ENCODE data around the gene IL23A. TPM values are rescaled to one million over a fixed set of nuclear protein-coding genes. Genes with fewer than 3 reads are reported as not detected.

The IL23A gene
- total and polyA plus RNA-seq, 2 experiments from 2014 or later = 2.5 to 8.0 TPM

DNA sequence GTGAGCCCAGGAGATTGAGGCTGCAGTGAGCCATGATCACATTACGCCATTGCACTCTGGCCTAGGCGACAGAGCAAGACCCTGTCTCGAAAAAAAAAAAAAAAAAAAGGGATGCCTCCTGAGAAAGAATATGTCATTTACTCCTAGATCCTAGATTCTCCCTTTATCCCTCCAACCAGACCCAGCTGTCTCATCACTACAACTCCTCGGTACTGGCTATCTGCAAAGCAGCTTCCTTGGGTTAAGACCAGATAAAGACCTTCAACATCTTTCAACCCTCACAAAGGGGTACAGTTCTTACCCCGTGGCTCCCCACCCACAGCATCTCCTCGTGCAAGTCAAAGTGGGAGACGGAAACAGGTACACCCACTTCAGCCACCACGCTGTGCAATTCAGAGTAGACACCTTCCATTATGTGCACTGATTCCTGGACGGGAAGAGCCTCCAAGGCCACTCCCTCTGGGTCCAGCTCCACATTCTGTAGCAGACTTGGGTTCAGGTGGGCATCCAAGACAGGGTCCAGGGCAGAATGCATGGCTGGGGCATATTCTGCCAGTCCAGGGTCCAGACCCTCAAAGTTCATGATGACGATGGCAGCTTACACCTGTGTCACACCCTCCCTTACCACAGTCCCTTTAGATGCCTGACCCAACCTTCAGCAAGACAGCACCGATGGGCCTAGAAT, 6.0 kb upstream of the IL23A start:
- H3K4me3 Mint-ChIP-seq = peak overlapping the region; percentile 91
- peak overlapping the region; percentile 98 for H3K27ac ChIP-seq (ENCODE audit: low read depth)
- H3K4me2 ChIP-seq = peak overlapping the region; percentile 81
- H3K36me3 ChIP-seq (ENCODE audit: insufficient read depth) = no peaks in the 10 kb centered on the region
- TF ChIP-seq STAT1 (IDR thresholded peaks at IDR 0.05; ENCODE audit: unreplicated experiment) (no peak), EZH2phosphoT487 (IDR thresholded peaks at IDR 0.05; ENCODE audit: unreplicated experiment) (no peak), ZNF114 (CRISPR knock-in tag; IDR thresholded peaks at IDR 0.05) (no peak)
- H3F3A ChIP-seq (replicated peaks; ENCODE audit: low read depth) = 0 out of 2 replicates have a peak, but pooled peaks cover 6% of the 10 kb centered on the region
- peaks cover 4% of the 10 kb centered on the region for H3K9me2 ChIP-seq (ENCODE audit: insufficient read depth)
- H3K9me3 Mint-ChIP-seq = no peaks in the 10 kb centered on the region
- peak overlapping the region; percentile 58 for H3K4me3 ChIP-seq
- peak overlapping the region; percentile 99 for H3K27ac Mint-ChIP-seq
- H3K4me1 Mint-ChIP-seq = peaks cover 24% of the 10 kb centered on the region
- peaks cover 5% of the 10 kb centered on the region; the same call in 1 of the 2 replicates for H3K79me2 ChIP-seq (replicated peaks; ENCODE audit: insufficient read depth)
- no peak overlapping the region for H2AFZ ChIP-seq
- peaks cover 11% of the 10 kb centered on the region for H3K27me3 Mint-ChIP-seq (ENCODE audit: insufficient read depth, low read depth, poor library complexity)
- peaks cover 16% of the 10 kb centered on the region for H3K4me1 ChIP-seq (ENCODE audit: insufficient read depth)
- no peaks in the 10 kb centered on the region for H3K36me3 Mint-ChIP-seq (ENCODE audit: low read depth)
- DNase-seq (ENCODE audit: low spot score) = no peak
- H3K27me3 ChIP-seq (ENCODE audit: insufficient read depth) = no peaks in the 10 kb centered on the region
- ATAC-seq = no peak
- no peaks in the 10 kb centered on the region for H4K20me1 ChIP-seq (replicated peaks; ENCODE audit: insufficient read depth)

DNA sequence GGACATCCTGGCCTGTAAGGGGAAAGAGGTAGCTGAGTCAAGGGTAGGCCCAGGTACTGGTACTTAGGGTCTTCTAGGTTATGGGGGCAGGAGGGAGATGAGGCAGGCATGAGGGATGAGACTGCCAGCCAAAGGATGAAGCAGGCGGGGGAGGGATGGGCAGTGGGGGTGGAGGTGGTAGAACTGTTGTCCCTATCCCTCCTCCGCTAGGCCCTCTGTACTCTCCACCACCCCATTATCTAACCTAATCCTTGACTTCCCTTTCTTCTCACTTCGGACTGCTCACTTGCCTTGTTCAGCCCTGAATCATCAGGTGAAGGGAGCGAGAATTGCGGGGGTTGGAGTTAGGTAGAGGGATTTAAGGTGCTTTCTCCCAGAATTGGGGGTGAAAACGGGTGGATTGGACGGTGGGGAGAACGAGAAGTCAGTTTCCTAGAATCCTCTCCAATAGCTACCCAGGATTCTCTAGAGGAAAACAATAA, 5.4 kb upstream of the IL23A start:
- Mint-ChIP-seq H3K27me3 (ENCODE audit: insufficient read depth, low read depth, poor library complexity) (peaks cover 11% of the 10 kb centered on the region), H3K36me3 (ENCODE audit: low read depth) (no peaks in the 10 kb centered on the region), H3K4me1 (peaks cover 28% of the 10 kb centered on the region), H3K9me3 (no peaks in the 10 kb centered on the region), H3K4me3 (peak overlapping the region; percentile 91), H3K27ac (peak overlapping the region; percentile 99)
- Histone ChIP-seq H3K36me3 (ENCODE audit: insufficient read depth) (no peaks in the 10 kb centered on the region), H3K4me2 (peak overlapping the region; percentile 81), H3F3A (replicated peaks; ENCODE audit: low read depth) (peaks cover 11% of the 10 kb centered on the region; the same call in 1 of the 2 replicates), H2AFZ (no peak overlapping the region), H3K4me3 (peak overlapping the region; percentile 58), H3K9me2 (ENCODE audit: insufficient read depth) (peaks cover 8% of the 10 kb centered on the region), H3K79me2 (replicated peaks; ENCODE audit: insufficient read depth) (peaks cover 5% of the 10 kb centered on the region; the same call in 1 of the 2 replicates), H3K27ac (ENCODE audit: low read depth) (peak overlapping the region; percentile 98), H3K27me3 (ENCODE audit: insufficient read depth) (no peaks in the 10 kb centered on the region), H4K20me1 (replicated peaks; ENCODE audit: insufficient read depth) (no peaks in the 10 kb centered on the region), H3K4me1 (ENCODE audit: insufficient read depth) (peaks cover 22% of the 10 kb centered on the region)
- peak; percentile 29 for ATAC-seq
- no peak for DNase-seq (ENCODE audit: low spot score)
- TF ChIP-seq EZH2 (IDR thresholded peaks at IDR 0.05; ENCODE audit: low read depth, unreplicated experiment) (no peak), JUNB (IDR thresholded peaks at IDR 0.05; ENCODE audit: unreplicated experiment) (no peak), EZH2phosphoT487 (IDR thresholded peaks at IDR 0.05; ENCODE audit: unreplicated experiment) (no peak), CREB1 (CRISPR knock-in tag; IDR thresholded peaks at IDR 0.05; ENCODE audit: low read depth) (no peak), NANOG (IDR thresholded peaks at IDR 0.05; ENCODE audit: borderline replicate concordance) (no peak), STAT1 (IDR thresholded peaks at IDR 0.05; ENCODE audit: unreplicated experiment) (no peak), ZNF114 (CRISPR knock-in tag; IDR thresholded peaks at IDR 0.05) (no peak), POLR2AphosphoS5 (IDR thresholded peaks at IDR 0.05; ENCODE audit: low read depth) (no peak)
- TF ChIP-seq, protein P1, sequence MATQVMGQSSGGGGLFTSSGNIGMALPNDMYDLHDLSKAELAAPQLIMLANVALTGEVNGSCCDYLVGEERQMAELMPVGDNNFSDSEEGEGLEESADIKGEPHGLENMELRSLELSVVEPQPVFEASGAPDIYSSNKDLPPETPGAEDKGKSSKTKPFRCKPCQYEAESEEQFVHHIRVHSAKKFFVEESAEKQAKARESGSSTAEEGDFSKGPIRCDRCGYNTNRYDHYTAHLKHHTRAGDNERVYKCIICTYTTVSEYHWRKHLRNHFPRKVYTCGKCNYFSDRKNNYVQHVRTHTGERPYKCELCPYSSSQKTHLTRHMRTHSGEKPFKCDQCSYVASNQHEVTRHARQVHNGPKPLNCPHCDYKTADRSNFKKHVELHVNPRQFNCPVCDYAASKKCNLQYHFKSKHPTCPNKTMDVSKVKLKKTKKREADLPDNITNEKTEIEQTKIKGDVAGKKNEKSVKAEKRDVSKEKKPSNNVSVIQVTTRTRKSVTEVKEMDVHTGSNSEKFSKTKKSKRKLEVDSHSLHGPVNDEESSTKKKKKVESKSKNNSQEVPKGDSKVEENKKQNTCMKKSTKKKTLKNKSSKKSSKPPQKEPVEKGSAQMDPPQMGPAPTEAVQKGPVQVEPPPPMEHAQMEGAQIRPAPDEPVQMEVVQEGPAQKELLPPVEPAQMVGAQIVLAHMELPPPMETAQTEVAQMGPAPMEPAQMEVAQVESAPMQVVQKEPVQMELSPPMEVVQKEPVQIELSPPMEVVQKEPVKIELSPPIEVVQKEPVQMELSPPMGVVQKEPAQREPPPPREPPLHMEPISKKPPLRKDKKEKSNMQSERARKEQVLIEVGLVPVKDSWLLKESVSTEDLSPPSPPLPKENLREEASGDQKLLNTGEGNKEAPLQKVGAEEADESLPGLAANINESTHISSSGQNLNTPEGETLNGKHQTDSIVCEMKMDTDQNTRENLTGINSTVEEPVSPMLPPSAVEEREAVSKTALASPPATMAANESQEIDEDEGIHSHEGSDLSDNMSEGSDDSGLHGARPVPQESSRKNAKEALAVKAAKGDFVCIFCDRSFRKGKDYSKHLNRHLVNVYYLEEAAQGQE (IDR thresholded peaks at IDR 0.05; ENCODE audit: unreplicated experiment) = no peak
- TF ChIP-seq, protein P2, sequence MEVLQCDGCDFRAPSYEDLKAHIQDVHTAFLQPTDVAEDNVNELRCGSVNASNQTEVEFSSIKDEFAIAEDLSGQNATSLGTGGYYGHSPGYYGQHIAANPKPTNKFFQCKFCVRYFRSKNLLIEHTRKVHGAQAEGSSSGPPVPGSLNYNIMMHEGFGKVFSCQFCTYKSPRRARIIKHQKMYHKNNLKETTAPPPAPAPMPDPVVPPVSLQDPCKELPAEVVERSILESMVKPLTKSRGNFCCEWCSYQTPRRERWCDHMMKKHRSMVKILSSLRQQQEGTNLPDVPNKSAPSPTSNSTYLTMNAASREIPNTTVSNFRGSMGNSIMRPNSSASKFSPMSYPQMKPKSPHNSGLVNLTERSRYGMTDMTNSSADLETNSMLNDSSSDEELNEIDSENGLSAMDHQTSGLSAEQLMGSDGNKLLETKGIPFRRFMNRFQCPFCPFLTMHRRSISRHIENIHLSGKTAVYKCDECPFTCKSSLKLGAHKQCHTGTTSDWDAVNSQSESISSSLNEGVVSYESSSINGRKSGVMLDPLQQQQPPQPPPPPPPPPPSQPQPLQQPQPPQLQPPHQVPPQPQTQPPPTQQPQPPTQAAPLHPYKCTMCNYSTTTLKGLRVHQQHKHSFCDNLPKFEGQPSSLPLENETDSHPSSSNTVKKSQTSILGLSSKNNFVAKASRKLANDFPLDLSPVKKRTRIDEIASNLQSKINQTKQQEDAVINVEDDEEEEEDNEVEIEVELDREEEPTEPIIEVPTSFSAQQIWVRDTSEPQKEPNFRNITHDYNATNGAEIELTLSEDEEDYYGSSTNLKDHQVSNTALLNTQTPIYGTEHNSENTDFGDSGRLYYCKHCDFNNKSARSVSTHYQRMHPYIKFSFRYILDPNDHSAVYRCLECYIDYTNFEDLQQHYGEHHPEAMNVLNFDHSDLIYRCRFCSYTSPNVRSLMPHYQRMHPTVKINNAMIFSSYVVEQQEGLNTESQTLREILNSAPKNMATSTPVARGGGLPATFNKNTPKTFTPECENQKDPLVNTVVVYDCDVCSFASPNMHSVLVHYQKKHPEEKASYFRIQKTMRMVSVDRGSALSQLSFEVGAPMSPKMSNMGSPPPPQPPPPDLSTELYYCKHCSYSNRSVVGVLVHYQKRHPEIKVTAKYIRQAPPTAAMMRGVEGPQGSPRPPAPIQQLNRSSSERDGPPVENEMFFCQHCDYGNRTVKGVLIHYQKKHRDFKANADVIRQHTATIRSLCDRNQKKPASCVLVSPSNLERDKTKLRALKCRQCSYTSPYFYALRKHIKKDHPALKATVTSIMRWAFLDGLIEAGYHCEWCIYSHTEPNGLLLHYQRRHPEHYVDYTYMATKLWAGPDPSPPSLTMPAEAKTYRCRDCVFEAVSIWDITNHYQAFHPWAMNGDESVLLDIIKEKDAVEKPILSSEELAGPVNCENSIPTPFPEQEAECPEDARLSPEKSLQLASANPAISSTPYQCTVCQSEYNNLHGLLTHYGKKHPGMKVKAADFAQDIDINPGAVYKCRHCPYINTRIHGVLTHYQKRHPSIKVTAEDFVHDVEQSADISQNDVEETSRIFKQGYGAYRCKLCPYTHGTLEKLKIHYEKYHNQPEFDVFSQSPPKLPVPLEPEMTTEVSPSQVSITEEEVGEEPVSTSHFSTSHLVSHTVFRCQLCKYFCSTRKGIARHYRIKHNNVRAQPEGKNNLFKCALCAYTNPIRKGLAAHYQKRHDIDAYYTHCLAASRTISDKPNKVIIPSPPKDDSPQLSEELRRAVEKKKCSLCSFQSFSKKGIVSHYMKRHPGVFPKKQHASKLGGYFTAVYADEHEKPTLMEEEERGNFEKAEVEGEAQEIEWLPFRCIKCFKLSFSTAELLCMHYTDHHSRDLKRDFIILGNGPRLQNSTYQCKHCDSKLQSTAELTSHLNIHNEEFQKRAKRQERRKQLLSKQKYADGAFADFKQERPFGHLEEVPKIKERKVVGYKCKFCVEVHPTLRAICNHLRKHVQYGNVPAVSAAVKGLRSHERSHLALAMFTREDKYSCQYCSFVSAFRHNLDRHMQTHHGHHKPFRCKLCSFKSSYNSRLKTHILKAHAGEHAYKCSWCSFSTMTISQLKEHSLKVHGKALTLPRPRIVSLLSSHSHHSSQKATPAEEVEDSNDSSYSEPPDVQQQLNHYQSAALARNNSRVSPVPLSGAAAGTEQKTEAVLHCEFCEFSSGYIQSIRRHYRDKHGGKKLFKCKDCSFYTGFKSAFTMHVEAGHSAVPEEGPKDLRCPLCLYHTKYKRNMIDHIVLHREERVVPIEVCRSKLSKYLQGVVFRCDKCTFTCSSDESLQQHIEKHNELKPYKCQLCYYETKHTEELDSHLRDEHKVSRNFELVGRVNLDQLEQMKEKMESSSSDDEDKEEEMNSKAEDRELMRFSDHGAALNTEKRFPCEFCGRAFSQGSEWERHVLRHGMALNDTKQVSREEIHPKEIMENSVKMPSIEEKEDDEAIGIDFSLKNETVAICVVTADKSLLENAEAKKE (CRISPR knock-in tag; IDR thresholded peaks at IDR 0.05) = no peak
